Measurements from ENCODE around the gene CELA1. TPM values are rescaled to one million over a fixed set of nuclear protein-coding genes. Genes with fewer than 3 reads are reported as not detected.
A peak's percentile ranks its signal among the peaks of the same experiment; 100 is the strongest.
"Not testable (repeated sequence)": the region's sequence is repeated elsewhere in the genome, so short reads cannot be mapped to it uniquely, and the experiment has no call there.

The CELA1 gene
- total RNA-seq, 1 experiment from 2014 or later = not detected

- H2AFZ ChIP-seq (ENCODE audit: low read depth, low read length, poor library complexity, severe bottlenecking) = peak overlapping the region; percentile 8
- H3K36me3 ChIP-seq (ENCODE audit: control insufficient read depth in 1 of 2, insufficient read depth in 2 of 2, low read length in 2 of 2); DNase-seq (ENCODE audit: low read depth, low spot score); H3K79me2 ChIP-seq (ENCODE audit: insufficient read depth, low read length); H3K27me3 ChIP-seq (ENCODE audit: insufficient read depth, low read length); H3K4me2 ChIP-seq (ENCODE audit: low read length); RAD21 ChIA-PET (ENCODE audit: low non-redundant PET in 1 of 2, low total read pairs in 2 of 2, uncharacterized antibody in 2 of 2, unreplicated experiment in 2 of 2); ATAC-seq; H3K27ac ChIP-seq (ENCODE audit: low read depth, low read length); POLR2A ChIA-PET; H4K20me1 ChIP-seq (ENCODE audit: insufficient read depth); H3K9me2 ChIP-seq (ENCODE audit: insufficient read depth); H3K4me3 ChIP-seq (replicated peaks in 1 of 2; ENCODE audit: low read depth in 1 of 2, low read length in 2 of 2); intact Hi-C loops (cut with micrococcal nuclease); H3K4me1 ChIP-seq (ENCODE audit: control insufficient read depth in 1 of 2, insufficient read depth in 2 of 2, low read length in 2 of 2); H3K9me3 ChIP-seq (ENCODE audit: control insufficient read depth in 1 of 2, insufficient read depth in 1 of 2, low read depth in 1 of 2, low read length in 2 of 2); H3K9ac ChIP-seq (ENCODE audit: low read length); BruUV-seq (replicated peaks): not testable (repeated sequence)
- CTCF ChIA-PET = interaction anchor here (1.6 kb wide), 1 partner anchor 56 kb away, joined by 3 read pairs; no protein-coding TSS in a partner anchor
These were observed 28.2 kb downstream of the CELA1 start for GRCh38 chr12:51318057-51318806.

- Histone ChIP-seq H3K4me3 (replicated peaks in 1 of 2; ENCODE audit: low read depth in 1 of 2, low read length in 2 of 2) (no peak overlapping the region), H4K20me1 (ENCODE audit: insufficient read depth) (no peaks in the 10 kb centered on the region), H3K9me3 (ENCODE audit: control insufficient read depth in 1 of 2, insufficient read depth in 1 of 2, low read depth in 1 of 2, low read length in 2 of 2) (no peaks in the 10 kb centered on the region), H3K79me2 (ENCODE audit: insufficient read depth, low read length) (no peaks in the 10 kb centered on the region), H3K27me3 (ENCODE audit: insufficient read depth, low read length) (no peaks in the 10 kb centered on the region), H3K9ac (ENCODE audit: low read length) (no peak overlapping the region), H3K27ac (ENCODE audit: low read depth, low read length) (no peak overlapping the region), H3K4me1 (ENCODE audit: control insufficient read depth in 1 of 2, insufficient read depth in 2 of 2, low read length in 2 of 2) (peaks cover 7 to 17% of the 10 kb centered on the region in 2 experiments; a peak in 3 of 4 replicates), H3K4me2 (ENCODE audit: low read length) (no peak overlapping the region), H3K36me3 (ENCODE audit: control insufficient read depth in 1 of 2, insufficient read depth in 2 of 2, low read length in 2 of 2) (no peaks in the 10 kb centered on the region), H2AFZ (ENCODE audit: low read depth, low read length, poor library complexity, severe bottlenecking) (no peak overlapping the region), H3K9me2 (ENCODE audit: insufficient read depth) (no peaks in the 10 kb centered on the region)
- BruUV-seq (replicated peaks) = no TSS peak
- ATAC-seq (no peak), DNase-seq (ENCODE audit: low read depth, low spot score) (no peak)
- intact Hi-C loops (cut with micrococcal nuclease) = no loop called here
- ChIA-PET POLR2A (no interaction called here), CTCF (no interaction called here), RAD21 (ENCODE audit: low non-redundant PET in 1 of 2, low total read pairs in 2 of 2, uncharacterized antibody in 2 of 2, unreplicated experiment in 2 of 2) (no interaction called here)
- no peak for TF ChIP-seq SP1 (IDR thresholded peaks at IDR 0.05; ENCODE audit: low read depth)
- no peak for TF ChIP-seq EZH2phosphoT487 (IDR thresholded peaks at IDR 0.05; ENCODE audit: borderline replicate concordance)
- no peak for TF ChIP-seq ELF1 (IDR thresholded peaks at IDR 0.05; ENCODE audit: borderline replicate concordance, low read depth)
- TF ChIP-seq MAX (IDR thresholded peaks at IDR 0.05) = no peak
- no peak for TF ChIP-seq ZBTB33 (IDR thresholded peaks at IDR 0.05; ENCODE audit: extremely low read depth, insufficient replicate concordance, low read length)
- TF ChIP-seq EZH2 (IDR thresholded peaks at IDR 0.05) = no peak
- TF ChIP-seq SRF (IDR thresholded peaks at IDR 0.05; ENCODE audit: low read depth) = no peak
- no peak for TF ChIP-seq JUND (IDR thresholded peaks at IDR 0.05)
- no peak for TF ChIP-seq ATF3 (IDR thresholded peaks at IDR 0.05)
- TF ChIP-seq YY1 (IDR thresholded peaks at IDR 0.05; ENCODE audit: extremely low read depth, insufficient replicate concordance, low read depth, low read length) = no peak
- no peak for TF ChIP-seq POLR2A (IDR thresholded peaks at IDR 0.05; ENCODE audit: borderline replicate concordance, extremely low read depth, insufficient read depth, insufficient read length)
- TF ChIP-seq ZNF274 (IDR thresholded peaks at IDR 0.05; ENCODE audit: low read depth, low read length) = no peak
- TF ChIP-seq FOSL1 (IDR thresholded peaks at IDR 0.05; ENCODE audit: low read depth) = no peak
- no peak for TF ChIP-seq TCF7L2 (IDR thresholded peaks at IDR 0.05; ENCODE audit: borderline replicate concordance, extremely low read depth, insufficient read depth, insufficient read length)
These were observed 35.1 kb downstream of the CELA1 start for GRCh38 chr12:51311389-51311788.
